WI38 (cell line): ENCODE results near the gene ZFAND3.

Experiments
- H3K4me3 ChIP-seq: 2 replicates; pipeline ENCODE4 v1.5.1; 2011; ENCODE audit warnings: low read depth, mild to moderate bottlenecking, control low read depth, low read length
- TF ChIP-seq, protein P1 (sequence below): IDR thresholded peaks from 2 replicates; pipeline ENCODE4 v1.5.1; 2012; ENCODE audit warnings: low read depth, mild to moderate bottlenecking, control low read depth, low read length

ZFAND3 gene

GRCh38 chr6:38188677-38189335, 369.3 kb downstream of the ZFAND3 start:
- TF ChIP-seq, protein P1, sequence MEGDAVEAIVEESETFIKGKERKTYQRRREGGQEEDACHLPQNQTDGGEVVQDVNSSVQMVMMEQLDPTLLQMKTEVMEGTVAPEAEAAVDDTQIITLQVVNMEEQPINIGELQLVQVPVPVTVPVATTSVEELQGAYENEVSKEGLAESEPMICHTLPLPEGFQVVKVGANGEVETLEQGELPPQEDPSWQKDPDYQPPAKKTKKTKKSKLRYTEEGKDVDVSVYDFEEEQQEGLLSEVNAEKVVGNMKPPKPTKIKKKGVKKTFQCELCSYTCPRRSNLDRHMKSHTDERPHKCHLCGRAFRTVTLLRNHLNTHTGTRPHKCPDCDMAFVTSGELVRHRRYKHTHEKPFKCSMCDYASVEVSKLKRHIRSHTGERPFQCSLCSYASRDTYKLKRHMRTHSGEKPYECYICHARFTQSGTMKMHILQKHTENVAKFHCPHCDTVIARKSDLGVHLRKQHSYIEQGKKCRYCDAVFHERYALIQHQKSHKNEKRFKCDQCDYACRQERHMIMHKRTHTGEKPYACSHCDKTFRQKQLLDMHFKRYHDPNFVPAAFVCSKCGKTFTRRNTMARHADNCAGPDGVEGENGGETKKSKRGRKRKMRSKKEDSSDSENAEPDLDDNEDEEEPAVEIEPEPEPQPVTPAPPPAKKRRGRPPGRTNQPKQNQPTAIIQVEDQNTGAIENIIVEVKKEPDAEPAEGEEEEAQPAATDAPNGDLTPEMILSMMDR = no peak
- H3K4me3 ChIP-seq = no peak overlapping the region

DNA sequence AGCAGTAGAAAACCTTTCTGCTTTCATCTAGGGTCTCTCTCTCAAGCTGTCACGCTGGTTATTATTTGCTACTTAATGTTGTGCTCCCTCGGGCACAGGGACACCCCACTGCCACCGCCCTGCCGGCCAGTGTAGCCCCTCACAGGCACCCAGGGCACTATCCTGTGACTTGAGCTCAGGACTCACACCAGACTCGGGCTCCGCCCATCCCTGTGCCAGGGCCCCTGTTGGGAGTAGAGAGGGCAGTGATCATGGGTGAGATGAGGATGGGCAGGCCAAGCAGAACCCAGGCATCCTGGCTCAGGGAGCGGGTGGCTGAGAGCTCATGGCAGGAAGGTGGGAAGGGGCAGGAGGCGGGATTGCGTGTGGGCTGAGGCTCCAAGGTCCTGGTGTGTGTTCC, 371.9 kb downstream of the ZFAND3 start:
- H3K4me3 ChIP-seq = no peak overlapping the region
- TF ChIP-seq, protein P1 = no peak

- TF ChIP-seq, protein P1 = no peak
- H3K4me3 ChIP-seq = no peak overlapping the region
Observed at GRCh38 chr6:38192011-38192410, 372.5 kb downstream of the ZFAND3 start.

DNA sequence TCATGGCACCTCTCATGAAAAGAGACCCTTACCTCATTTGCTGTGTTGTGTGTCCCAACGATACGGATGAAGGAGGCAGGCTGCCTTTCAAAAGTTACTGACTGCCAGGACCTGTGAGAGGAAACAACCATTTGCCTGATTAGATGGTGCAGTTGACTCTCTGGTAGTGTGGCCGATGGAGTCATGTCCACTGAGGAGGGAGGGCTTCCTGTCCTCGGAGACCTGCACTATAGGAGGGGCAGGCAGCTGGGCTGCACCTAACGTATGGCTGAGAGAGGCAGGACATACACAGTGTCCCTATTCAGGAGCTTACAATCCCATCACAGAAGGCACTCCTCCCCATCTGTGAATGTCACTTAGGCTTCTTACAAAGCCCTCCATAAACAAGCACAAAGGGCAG, 373.0 kb downstream of the ZFAND3 start:
- no peak overlapping the region for H3K4me3 ChIP-seq
- TF ChIP-seq, protein P1 = no peak

DNA sequence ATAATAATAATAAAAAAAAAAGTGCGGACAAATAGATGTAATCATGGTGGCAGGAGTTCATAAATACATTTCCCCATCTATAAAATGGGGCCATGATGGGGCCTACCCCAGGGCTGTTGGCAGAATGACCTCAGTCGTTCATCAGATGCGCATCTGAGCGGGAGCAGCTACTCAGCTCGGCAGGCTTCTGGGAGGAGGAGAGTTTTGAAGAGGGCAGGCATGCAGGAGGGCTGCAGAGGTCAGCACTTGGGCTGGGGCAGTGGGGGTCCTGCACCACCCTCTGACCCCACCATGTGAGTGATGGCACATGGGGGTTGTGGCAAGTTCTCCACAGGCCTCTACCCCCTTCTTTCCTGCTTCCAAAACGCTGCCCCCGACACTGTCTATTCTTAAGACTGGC, 373.5 kb downstream of the ZFAND3 start:
- H3K4me3 ChIP-seq = no peak overlapping the region
- TF ChIP-seq, protein P1 = no peak

DNA sequence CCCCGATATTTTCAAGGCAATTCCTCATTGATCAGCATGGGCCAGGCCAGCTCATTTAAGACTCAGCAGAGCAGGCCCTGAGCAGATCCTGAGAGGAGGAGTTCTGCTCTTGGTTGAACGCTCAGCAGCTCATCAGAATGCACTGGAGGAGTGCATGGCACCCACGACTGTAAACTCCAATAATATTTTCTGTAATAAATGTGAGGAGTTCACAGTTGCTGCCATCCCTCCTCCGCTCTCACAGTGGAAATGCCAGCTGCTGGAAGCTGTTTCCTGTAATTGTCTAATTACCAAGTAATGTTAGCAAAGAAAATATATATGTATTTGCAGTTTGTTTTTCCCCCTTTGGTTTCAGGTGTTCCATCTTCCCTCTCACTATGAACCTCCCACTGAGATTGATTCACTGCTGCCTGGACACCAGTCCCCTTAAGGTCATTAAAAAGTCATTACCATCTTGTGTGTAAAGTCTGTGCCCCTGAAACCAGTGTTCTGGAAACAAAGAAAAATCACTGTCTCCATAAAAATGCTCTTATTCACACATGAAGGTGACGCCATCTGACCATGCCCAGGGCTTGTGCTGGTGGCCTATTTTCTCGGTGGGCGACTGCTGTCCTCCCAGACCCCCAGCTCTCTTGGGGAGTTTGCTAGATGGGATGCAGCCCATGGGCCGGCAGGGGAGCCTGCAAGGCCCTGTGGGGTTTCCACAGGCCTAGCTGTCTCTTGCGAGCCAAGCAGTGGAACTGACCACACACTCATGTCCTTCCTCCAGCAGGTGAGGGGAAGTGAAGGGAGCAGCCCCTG, 374.2 kb downstream of the ZFAND3 start:
- TF ChIP-seq, protein P1 = no peak
- H3K4me3 ChIP-seq = no peak overlapping the region

DNA sequence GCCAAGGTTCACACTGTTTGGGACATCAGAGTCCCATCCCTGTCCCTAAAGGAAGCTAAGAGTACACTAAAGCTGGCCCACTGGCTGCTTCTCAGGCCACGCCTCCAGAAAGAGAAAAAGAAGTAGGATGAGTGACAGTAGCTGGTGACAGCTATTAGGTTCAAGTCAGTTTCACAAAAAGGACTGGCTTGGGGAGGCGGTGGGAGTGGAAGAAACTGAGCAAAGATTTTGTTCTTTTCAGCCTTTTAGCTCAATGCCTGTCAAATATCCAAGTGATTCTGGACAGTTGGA, 374.7 kb downstream of the ZFAND3 start:
- TF ChIP-seq, protein P1 = no peak

More for the DNA sequence above, 374.7 kb downstream of the ZFAND3 start:
- no peak overlapping the region for H3K4me3 ChIP-seq
